Daoy (cell line): ENCODE measurements around the gene IREB2. TPM values are rescaled to one million over a fixed set of nuclear protein-coding genes. Genes with fewer than 3 reads are reported as not detected.
"Not testable (repeated sequence)": the region's sequence is repeated elsewhere in the genome, so short reads cannot be mapped to it uniquely, and the experiment has no call there.

Experiments used
- DNase-seq: peaks from one replicate; pipeline ENCODE4 v3.0.0-alpha.2; 2015; ENCODE audit warnings: low read depth
- total RNA-seq: library from RNA; depleted of rRNA; stranded (reverse); fragments of >200 nt; shearing (Covaris generic); gene quantifications from 2 replicates; pipeline ENCODE4 v1.2.3, GENCODE V29; 2014

IREB2 gene
- total RNA-seq, 1 experiment from 2014 or later = 10.1 TPM

DNA sequence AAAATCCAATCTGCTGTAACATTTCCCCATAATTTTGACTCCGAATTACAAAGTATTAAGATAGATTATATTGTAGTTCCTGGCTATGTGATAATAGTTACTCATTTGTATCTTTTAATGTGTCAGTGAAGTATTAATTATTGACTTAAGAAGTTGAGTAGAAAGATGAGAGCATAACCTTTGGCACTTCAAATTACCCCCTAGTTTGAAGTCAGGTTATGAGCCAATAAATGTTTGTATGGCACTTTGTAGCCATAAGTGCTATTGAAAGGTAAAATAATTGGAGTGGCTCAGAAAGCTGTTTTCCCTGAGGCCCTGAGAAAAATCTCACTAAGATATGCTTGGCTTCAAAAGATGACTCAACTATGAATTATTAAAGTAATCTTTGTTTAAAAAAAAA is 31.0 kb downstream of the IREB2 start:
- DNase-seq = no peak

DNA sequence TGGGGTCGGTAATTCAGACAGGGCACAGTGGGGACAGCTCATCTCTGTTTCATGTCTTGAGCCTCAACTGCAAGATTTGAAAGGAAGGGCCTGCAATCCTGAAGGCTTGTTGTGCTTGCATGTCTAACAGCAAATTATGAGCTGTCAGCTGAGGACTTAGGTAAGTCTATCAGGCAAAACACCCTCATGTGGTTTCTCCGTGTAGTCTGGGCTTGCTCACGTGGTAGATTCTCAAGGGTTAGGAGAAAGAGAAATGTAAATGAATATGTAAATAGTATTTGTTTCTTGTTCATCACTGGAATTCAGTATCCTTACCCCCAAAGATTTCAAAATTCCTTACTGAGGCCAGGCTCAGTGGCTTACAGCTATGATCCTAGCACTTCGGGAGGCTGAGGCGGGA is 39.3 kb downstream of the IREB2 start:
- DNase-seq = no peak

DNA sequence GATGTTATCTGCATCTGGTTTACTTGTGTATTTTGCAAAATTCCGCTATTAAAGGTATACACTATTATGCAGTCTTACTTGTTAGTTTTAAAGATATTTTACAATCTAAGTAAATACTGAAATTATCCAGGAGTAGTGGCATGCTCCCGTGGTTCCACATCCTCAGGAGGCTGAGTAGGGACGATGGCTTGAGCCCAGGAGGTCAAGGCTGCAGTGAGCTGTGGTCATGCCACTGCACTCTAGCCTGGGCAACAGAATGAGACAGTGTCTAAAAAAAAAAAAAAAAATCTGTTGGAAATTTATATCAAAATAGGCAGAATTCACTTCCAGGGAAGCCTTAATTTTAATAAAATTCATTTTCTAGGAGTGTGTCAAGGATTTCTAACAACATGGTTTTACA is 41.6 kb downstream of the IREB2 start:
- DNase-seq = no peak

DNA sequence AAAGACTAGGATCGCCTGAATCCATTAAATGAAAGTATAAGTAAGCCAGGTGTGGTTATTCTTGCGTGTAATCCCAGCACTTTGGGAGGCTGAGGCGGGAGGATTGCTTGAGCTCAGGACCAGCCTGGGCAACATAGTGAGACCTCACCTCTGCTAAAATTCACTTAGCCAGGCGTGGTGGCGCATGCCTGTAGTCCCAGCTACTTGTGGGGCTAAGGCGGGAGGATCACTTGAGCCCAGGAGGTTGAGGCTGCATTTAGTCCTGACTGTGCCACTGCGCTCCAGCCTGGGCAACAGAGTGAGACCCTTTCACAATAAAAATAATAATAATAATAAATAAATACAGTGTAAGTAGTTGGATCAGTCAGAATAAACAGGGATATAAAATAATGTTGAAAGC is 43.9 kb downstream of the IREB2 start:
- no peak for DNase-seq

DNA sequence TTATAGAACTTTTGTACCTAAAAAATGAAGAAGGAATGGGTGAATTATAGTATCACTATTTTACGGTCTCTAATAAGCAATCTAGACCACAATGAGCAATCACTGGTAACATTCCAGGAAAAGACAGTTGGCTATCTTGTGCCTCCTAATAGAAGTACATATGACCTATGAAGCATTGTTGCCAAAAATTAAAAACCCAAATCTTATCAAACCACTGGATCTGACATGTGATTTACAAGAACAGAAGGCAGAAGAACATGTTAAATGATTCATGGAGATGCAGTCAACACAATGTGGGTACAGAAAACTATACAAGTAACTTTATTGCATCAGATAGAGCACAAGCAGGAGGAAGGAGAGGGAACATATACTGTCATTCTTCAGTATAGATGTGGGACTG is 54.9 kb downstream of the IREB2 start:
- DNase-seq = no peak

DNA sequence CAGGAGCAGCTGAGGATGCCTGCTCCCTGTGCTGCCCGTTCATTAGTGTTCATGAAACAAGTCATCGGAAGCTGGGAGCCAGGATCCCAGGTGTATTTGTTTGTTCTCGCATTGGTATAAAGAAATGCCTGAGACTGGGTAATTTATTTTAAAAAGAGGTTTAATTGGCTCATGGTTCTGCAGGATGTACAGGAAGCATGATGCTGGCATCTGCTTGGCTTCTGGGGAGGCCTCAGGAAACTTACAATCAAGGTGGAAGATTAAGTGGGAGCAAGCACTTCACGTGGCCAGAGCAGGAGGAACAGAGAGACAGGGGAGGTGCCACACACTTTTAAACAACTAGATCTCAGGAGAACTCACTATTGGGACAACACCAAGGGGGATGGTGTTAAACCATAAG is 63.8 kb downstream of the IREB2 start:
- no peak for DNase-seq

DNA sequence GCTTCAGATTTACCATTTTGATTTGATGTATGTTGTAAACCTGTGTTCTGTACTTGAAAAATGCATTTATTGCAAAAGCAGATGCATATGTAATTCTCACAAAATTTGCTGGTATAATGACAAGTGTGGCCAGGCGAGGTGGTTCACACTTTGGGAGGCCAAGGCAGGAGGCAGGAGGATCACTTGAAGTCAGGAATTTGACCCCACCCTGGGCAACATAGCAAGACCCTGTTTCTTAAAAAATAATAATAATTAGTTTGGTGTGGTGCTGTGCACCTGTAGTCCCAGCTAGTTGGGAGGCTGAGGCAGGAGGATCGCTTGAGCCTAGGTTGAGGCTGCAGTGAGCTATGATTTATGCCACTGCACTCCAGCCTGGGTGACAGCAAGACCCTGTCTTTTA is 64.6 kb downstream of the IREB2 start:
- DNase-seq = no peak

DNA sequence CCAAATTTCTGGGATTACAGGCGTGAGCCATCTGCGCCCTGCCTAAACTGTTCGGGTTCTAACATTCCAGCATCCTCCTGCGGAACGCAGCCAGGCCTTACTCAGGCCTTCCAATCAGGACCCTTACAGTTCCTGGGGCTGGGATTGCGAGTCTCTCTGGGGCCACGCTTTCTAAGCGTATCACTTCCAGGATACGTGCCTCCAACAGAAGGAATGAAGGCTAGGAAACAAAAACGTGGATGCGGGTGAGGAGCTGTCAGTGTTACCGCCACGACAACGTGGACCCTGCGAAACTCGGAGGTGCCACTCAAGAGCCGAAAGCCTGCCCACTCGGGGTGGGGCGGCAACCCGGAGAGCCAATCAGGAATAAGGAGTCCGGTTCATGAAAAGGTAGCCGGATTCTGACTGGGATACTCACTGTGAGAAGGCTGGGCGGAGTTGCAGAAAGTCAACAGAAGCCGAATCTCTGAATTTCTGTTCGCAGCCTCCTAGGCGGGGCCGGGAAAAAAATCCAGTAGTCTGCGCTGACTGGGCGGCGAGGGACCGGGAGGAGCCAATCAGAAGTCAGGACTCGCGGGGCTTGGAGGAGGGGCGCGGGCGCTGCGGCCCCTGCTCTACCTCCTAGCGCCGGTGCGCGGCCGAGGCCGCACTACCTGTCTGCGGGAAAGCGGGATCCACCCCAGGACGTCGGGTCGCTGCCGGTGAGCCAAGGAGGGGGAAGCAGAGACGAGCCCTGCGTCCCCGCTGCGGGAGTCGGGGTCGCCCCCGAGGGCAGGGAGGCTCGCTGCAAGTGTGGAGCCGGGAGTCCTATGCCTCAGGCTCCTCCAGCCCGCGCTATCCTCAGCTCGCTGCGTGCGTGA is 69.2 kb downstream of the IREB2 start, which contains the start of gene HYKK:
TSS of gene HYKK (plus strand) at position 607 of the 860 bp plus-strand sequence. CDS start 5,512 bp downstream, outside the sequence.
- DNase-seq = peak; percentile 95

DNA sequence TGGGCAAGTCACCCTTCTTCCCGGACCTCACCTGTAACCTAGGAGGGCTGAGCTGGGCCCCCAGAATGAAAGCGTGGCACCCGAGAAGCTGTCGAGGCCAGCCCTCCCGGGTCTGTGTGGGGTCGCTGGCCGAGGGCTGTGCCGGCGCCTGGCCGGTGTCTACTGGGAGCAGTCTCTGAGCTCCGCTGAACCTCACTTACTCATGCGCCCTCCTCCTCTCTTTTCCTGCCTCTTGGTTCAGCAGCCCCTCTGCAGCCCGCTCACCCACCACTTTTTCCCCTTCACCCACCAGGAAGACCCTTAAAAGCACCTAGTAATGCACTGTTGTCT is 69.8 kb downstream of the IREB2 start:
- no peak for DNase-seq

DNA sequence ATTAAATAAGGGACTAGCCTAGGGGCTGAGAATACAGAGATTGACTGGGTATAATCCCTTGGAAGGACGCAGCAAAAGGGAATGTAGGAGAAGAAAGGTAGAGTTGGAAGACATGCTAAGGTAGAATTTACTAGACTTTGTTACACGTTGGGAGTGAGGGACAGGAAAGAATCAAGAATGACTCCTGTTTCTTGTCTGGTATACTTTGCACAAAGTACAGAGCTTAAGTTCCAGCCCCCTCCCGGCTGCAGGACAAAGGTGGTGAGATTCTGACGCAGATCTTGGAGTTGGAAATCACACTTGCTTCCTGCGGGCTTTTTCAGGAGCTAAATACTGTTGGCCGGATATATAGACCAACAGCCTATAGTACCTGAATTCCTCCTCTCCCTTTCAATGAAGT is 70.3 kb downstream of the IREB2 start:
- no peak for DNase-seq

DNA sequence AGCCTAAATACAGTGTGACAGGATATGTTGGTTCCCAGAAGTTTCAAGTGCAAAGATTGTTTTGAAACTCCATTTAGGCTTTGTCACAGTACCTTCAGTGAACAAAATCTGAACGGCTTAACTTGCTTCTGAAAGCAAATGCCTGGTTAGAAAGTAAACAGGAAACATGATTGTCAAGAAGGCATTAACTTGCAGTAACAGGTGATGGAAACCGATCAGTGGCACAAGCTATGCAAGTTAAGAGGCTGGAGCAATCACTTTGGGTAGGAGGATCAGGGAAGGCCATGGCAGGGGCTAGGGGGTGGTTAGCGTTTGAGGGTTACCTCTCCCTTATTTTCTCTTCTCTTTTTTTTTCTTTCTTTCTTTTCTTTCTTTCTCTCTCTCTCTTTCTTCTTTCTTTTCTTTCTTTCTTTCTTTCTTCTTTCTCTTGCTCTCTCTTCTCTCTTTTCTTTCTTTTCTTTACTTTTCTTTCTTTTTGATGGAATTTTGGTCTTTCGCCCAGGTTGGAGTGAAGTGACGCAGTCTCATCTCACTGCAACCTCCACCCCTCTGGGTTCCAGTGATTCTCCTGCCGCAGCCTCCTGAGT is 71.8 kb downstream of the IREB2 start:
- DNase-seq = no peak

DNA sequence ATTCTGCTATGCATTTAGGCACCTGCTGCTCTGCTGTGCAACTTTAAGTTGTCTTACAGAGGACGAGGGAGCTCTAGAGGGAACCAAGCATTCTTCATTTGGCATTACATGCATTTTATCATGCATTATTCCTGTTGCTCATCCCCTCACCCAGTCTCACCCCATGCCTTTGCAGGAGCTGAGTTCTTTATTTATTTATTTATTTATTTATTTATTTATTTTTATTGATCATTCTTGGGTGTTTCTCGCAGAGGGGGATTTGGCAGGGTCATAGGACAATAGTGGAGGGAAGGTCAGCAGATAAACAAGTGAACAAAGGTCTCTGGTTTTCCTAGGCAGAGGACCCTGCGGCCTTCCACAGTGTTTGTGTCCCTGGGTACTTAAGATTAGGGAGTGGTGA is 82.0 kb downstream of the IREB2 start:
- not testable (repeated sequence) for DNase-seq

DNA sequence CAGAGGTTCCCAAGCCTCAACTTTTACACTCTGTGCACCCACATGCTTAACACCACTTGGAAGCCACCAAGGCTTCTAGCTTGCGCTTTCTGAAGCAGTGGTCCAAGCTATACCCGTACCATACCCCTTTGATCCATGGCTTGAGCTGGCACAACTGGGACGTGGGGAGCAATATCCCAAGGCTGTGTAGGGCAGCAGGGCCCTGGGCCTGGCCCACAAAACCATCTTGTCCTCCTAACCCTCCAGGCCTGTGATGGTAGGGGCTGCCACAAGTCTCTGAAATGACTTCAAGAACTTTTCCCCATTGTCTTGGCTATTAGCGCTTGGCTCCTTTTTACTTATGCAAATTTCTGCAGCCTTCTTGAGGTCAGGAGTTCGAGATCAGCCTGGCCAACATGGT is 86.2 kb downstream of the IREB2 start:
- DNase-seq = no peak

DNA sequence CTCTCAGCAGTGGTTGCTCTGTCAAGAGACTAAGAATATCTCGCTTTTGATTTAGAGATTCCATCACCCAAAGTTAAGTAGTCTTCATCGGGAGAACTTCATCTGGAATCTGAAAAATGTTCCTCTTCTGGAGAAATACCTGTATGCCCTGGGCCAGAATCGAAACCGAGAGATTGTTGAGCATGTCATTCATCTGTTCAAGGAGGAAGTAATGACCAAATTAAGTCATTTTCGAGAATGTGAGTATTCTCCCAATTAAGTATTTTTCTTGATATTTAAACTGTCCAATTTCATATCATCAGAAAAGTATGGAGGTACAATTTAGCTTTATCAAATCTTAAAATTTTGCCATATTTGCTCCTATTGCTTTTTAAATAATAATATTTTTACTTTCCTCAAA is 89.3 kb downstream of the IREB2 start:
- no peak for DNase-seq

DNA sequence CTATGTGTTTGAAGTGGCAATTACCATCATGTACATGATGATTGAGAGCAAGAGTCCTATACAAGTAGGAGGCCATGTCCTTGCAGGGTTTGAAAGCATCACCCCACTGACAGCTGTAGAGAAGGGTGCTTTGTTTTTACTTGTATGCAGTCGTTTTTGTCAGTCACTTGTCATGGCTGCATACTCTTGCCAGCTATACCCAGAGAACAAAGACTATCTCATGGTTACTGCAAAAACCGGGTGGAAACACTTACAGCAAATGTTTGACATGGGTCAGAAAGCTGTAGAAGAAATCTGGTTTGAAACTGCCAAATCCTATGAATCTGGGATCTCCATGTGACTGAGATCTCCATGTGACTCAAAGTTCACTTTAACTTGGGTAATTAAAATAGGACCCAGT is 95.3 kb downstream of the IREB2 start:
- DNase-seq = no peak

DNA sequence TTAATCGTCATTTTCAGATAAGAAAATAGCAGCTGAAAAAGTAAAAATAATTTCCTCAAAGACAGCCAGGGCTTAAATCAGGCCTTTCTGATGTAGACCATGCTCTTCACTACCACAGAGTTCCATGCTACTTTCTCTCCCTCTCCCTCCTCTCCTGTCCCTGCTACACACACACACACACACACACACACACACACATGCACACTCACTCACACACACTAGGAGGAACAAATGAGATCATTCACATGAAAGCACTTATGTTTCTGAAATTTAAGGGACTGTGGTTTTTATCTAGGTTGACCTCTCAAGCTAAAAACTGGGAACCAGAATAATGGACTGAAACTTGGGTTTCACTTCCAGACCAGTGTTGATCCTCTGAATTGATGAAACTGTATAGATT is 98.1 kb downstream of the IREB2 start:
- DNase-seq = no peak

DNA sequence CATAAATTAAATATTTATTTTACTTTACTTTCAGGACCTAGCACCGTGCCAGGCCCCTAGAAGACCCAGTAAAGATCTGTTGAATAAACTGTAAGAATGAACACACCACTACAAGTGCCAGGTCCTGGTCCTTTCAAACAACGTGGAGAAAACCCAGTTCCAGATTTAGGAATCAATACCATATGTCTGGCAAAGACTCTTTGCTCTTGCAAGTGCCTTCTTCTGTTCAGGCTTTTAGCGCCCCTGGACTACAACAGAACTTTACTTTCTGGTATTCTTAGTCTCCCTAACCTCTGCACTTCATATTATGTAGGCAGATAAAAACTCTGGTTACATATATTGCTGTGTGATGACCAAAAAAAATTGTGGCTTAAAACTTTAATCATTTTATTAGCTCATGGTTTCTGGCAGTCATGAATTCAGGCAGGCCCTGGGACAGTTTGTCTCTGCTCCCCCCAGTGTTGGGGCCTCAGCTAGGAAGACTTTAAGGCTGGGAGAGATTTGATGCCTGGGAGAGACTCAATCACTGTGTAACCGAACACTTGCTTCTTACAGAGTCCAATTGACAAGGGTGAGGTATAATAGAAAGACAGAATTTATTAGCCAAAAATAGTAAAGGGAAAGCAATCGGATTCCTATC is 99.4 kb downstream of the IREB2 start:
- no peak for DNase-seq

DNA sequence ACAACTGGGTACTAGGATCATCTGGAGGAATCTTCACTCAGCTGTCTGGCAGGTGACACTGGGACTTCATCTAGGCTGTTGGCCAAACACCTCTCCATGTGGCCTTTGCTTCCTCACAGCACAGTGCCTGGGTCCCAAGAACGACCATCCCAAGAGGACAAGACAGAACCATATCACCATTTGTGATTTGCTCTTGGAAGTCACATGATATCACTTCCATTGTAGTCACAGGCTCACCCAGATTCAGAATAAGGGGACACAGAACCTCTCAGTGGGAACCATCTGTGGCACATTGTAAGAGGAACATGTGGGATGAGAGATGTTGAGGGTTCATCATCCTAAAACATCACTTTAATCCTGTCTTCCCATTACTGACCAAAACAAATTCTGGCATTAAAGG is 100.3 kb downstream of the IREB2 start:
- DNase-seq = no peak

DNA sequence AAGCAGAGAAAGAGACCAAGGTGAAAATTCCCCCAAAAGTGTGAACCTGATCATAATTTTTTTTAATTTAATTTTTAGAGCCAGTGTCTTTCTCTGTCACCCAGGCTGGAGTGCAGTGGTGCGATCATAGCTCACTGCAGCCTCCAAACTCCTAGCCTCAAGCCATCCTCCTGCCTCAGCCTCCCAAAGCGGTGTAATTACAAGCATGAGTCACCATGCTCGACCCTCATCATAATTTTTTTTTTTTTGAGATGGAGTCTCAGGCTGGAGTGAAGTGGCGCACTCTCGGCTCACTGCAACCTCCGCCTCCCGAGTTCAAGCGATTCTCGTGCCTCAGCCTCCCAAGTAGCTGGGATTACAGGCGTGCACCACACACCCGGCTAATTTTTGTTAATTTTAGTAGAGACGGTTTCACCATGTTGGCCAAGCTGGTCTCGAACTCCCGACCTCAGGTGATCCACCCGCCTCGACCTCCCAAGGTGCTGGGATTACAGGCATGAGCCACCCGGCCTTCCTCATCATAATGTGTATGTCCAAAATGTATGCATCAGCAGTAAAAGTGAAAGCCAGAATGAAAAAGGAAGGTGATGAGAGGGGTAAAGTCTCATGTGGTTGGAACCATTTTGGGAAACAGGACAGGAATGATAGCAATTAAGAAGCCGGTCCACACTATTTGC is 101.6 kb downstream of the IREB2 start:
- not testable (repeated sequence) for DNase-seq

DNA sequence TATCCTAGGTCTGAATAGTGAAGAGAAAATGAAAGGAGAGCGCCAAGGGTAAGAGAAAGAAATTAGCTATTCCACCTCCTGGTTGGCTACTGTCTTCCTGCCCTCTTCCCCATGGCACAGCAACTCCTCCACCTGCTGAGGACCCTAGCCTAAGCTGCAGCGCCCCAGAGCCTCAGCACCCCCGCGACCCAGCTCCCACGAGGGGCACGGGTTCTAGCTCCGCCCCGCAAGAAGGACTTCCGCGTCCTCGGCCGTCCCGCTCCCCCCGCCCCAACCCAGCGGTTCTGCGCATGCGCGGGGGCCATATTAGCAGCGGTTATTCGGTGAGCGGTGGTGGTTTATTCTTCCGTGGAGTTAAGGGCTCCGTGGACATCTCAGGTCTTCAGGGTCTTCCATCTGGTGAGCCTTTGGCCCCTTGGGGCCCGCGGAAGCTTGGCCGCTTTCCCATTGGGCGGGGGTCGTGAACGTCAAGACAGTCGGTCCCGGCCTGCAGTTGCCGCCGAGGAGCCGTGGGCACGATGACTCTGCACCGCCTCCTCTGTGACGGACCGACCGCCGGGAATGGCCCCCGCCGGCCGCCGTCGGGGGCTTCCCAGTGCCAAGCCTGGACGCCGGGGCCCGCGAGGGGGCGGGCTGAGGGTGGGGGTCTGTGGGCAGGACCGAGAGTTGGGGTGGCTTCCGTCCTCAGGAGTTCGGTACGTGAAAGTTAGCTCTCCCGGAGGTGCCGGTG is 102.3 kb downstream of the IREB2 start, which contains the start of gene PSMA4:
TSS of gene PSMA4 (plus strand) at position 304 of the 730 bp plus-strand sequence. CDS start 1,484 bp downstream, outside the sequence.
- DNase-seq = peak; percentile 92

DNA sequence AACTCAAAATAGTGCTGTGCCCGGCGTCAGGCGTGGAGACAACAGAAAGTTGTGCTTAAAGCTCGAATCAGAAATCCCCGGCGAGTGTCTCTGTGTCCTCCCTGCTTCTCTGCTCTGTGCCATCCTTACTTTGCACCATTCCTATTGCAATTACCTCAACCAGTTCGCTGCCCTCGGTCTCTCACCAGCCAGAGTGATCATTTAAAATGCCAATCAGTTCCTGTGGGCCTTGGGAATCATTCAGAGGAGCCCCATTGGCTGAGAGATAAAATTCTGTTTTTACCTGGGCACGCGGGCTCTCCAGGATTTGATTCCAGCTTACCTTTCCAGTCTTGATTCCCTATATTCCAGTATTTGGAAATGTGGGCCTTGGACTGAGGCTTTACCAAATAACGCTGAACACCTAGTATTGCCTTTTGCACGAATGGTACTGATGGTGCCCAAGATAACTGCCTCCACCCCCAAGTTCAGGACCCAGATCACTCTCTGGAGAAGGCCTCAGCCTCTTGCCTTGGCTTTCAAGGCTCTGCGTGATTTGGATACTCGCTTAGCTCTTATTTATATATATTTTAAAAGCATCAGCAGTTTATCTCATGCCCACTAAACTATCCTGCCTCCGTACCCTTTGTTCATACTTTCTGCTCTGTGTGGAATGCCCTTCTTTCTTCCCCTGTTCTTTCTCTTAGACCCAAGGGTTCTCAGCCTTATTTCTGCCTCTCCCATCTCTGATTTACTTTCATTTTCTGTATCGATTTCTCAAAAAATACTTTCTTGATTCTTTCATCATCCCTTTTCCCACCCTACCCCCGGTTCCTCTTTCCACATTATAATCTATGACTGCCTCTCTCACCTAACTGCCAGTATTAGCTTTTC is 103.1 kb downstream of the IREB2 start:
- no peak for DNase-seq
